COR-L47 (cell line): ENCODE measurements around the gene CHPF.

Experiments
- DNase-seq: peaks from one replicate; lab custom pipeline; 2025; lab: John Stamatoyannopoulos, UW

The CHPF gene

GRCh38 chr2:219496247-219496824 is 47.3 kb downstream of the CHPF start:
- DNase-seq, result no peak

- DNase-seq, result peak; percentile 57
These were observed 48.0 kb downstream of the CHPF start for GRCh38 chr2:219495531-219496122.

- no peak for DNase-seq
These were observed 48.6 kb downstream of the CHPF start for GRCh38 chr2:219494952-219495530.

- no peak for DNase-seq
These were observed 50.5 kb downstream of the CHPF start for GRCh38 chr2:219493086-219493485.

- no peak for DNase-seq
These were observed 51.0 kb downstream of the CHPF start for GRCh38 chr2:219492575-219492974.

- DNase-seq, result no peak
These were observed 52.2 kb downstream of the CHPF start for GRCh38 chr2:219491278-219491963.

- no peak for DNase-seq
These were observed 52.9 kb downstream of the CHPF start for GRCh38 chr2:219490600-219491130.

GRCh38 chr2:219490186-219490585 is 53.4 kb downstream of the CHPF start:
- DNase-seq, result no peak

GRCh38 chr2:219489315-219489714 is 54.3 kb downstream of the CHPF start:
- DNase-seq, result no peak
